Stimulated activated CD8-positive, alpha-beta memory T cell treated with anti-CD3 and anti-CD28 coated beads, Interleukin-7, amount 100 ng/mL, for 1 hour (primary cell): ENCODE data around the gene GNA15.
A peak's percentile ranks its signal among the peaks of the same experiment; 100 is the strongest.

Source experiments
- DNase-seq, 2 donors: peaks; one replicate each; pipeline ENCODE4 v3.0.0-alpha.2; 2020; ENCODE audit warnings: low read depth in 2 of 2

The GNA15 gene

GRCh38 chr19:3175781-3176714 lies 40.2 kb downstream of the GNA15 start:
- no peak for DNase-seq

GRCh38 chr19:3176715-3177501 lies 41.1 kb downstream of the GNA15 start:
- peak; percentile 43 to 44 for DNase-seq

- peak; percentile 40 to 50 for DNase-seq
Measured at GRCh38 chr19:3178377-3178972, 42.6 kb downstream of the GNA15 start, which contains the start of gene S1PR4. Gene S1PR4 (plus strand): TSS chr19:3178769. CDS start chr19:3178793, 24 bp downstream.

- no peak for DNase-seq
Measured at GRCh38 chr19:3178973-3179738, 43.3 kb downstream of the GNA15 start.

- no peak for DNase-seq
Measured at GRCh38 chr19:3179739-3180293, 44.0 kb downstream of the GNA15 start.

GRCh38 chr19:3183721-3184641 lies 48.1 kb downstream of the GNA15 start:
- no peak for DNase-seq

GRCh38 chr19:3184847-3185460 lies 49.1 kb downstream of the GNA15 start:
- DNase-seq: peak in 1 of 2 donors; percentile 41

- peak; percentile 84 to 88 for DNase-seq
Measured at GRCh38 chr19:3185461-3186159, 49.8 kb downstream of the GNA15 start, which contains the start of gene NCLN. Gene NCLN (plus strand): TSS chr19:3185930. CDS start chr19:3186031, 101 bp downstream.

GRCh38 chr19:3186160-3186688 lies 50.4 kb downstream of the GNA15 start:
- no peak for DNase-seq

GRCh38 chr19:3186891-3187661 lies 51.2 kb downstream of the GNA15 start:
- no peak for DNase-seq

GRCh38 chr19:3187662-3188511 lies 52.1 kb downstream of the GNA15 start:
- no peak for DNase-seq

GRCh38 chr19:3188627-3189596 lies 53.1 kb downstream of the GNA15 start:
- no peak for DNase-seq

- DNase-seq: no peak
Measured at GRCh38 chr19:3189702-3190469, 54.1 kb downstream of the GNA15 start.

GRCh38 chr19:3190470-3190770 lies 54.6 kb downstream of the GNA15 start:
- no peak for DNase-seq
